H9 (cell line): Measurements from ENCODE around the gene SDC4. TPM values are rescaled to one million over a fixed set of nuclear protein-coding genes. Genes with fewer than 3 reads are reported as not detected.

ENCODE experiments used
- DNase-seq: peaks from one replicate; pipeline ENCODE4 v3.0.0-alpha.2; 2017
- H2AFZ ChIP-seq: one replicate; pipeline ENCODE4 v1.6.1; 2013; ENCODE audit warnings: mild to moderate bottlenecking, low read length, control low read depth, moderate library complexity
- H2AK5ac ChIP-seq: 2 replicates; pipeline ENCODE4 v1.6.1; 2013; ENCODE audit warnings: low read length, control low read depth, mixed read lengths; ENCODE audit not compliant: insufficient read length
- H2BK120ac ChIP-seq: one replicate; pipeline ENCODE4 v1.6.1; 2013; ENCODE audit warnings: low read depth, mild to moderate bottlenecking, low read length, control low read depth, inconsistent platforms; ENCODE audit not compliant: poor library complexity, severe bottlenecking
- H2BK12ac ChIP-seq: 2 replicates; pipeline ENCODE4 v1.6.1; 2013; ENCODE audit warnings: low read length, control low read depth, mixed read lengths, low read depth; ENCODE audit not compliant: insufficient read length
- H2BK15ac ChIP-seq: 2 replicates; pipeline ENCODE4 v1.6.1; 2013; ENCODE audit warnings: low read depth, low read length, control low read depth
- H2BK20ac ChIP-seq: one replicate; pipeline ENCODE4 v1.6.1; 2013; ENCODE audit warnings: low read depth, mild to moderate bottlenecking, low read length, control low read depth, inconsistent platforms; ENCODE audit not compliant: poor library complexity, severe bottlenecking
- H2BK5ac ChIP-seq: 2 replicates; pipeline ENCODE4 v1.6.1; 2013; ENCODE audit warnings: low read length, control low read depth, mixed read lengths; ENCODE audit not compliant: insufficient read length
- H3K14ac ChIP-seq: 2 replicates; pipeline ENCODE4 v1.6.1; 2013; ENCODE audit warnings: low read length, control low read depth; ENCODE audit not compliant: insufficient read depth
- H3K18ac ChIP-seq: 2 replicates; pipeline ENCODE4 v1.6.1; 2013; ENCODE audit warnings: low read depth, mild to moderate bottlenecking, mixed read lengths, low read length, control low read depth; ENCODE audit not compliant: insufficient read length
- H3K23ac ChIP-seq: 2 replicates; pipeline ENCODE4 v1.6.1; 2013; ENCODE audit warnings: low read length, control low read depth, mixed read lengths, low read depth; ENCODE audit not compliant: insufficient read length
- H3K23me2 ChIP-seq: 2 replicates; pipeline ENCODE4 v1.6.1; 2013; ENCODE audit warnings: low read depth, mild to moderate bottlenecking, mixed read lengths, low read length, control low read depth; ENCODE audit not compliant: insufficient read length, poor library complexity, severe bottlenecking
- H3K27ac ChIP-seq: 2 replicates; pipeline ENCODE4 v1.5.1; 2013; ENCODE audit warnings: low read length, control low read depth, mixed read lengths, low read depth; ENCODE audit not compliant: insufficient read length
- H3K27me3 ChIP-seq: 2 replicates; pipeline ENCODE4 v1.6.1; 2013; ENCODE audit warnings: low read length, control low read depth, inconsistent platforms; ENCODE audit not compliant: insufficient read depth
- H3K4ac ChIP-seq: 2 replicates; pipeline ENCODE4 v1.6.1; 2013; ENCODE audit warnings: low read depth, mild to moderate bottlenecking, control low read depth, inconsistent platforms, low read length, moderate library complexity
- H3K4me1 ChIP-seq: 2 replicates; pipeline ENCODE4 v1.6.1; 2013; ENCODE audit warnings: low read length, control low read depth, inconsistent platforms; ENCODE audit not compliant: insufficient read depth
- H3K4me2 ChIP-seq: 2 replicates; pipeline ENCODE4 v1.6.1; 2013; ENCODE audit warnings: low read length, control low read depth, mixed read lengths; ENCODE audit not compliant: insufficient read length, insufficient read depth
- H3K56ac ChIP-seq: 2 replicates; pipeline ENCODE4 v1.6.1; 2013; ENCODE audit warnings: low read depth, mild to moderate bottlenecking, mixed read lengths, low read length, control low read depth; ENCODE audit not compliant: insufficient read length
- H3K79me1 ChIP-seq: 2 replicates; pipeline ENCODE4 v1.6.1; 2013; ENCODE audit warnings: low read depth, mild to moderate bottlenecking, moderate library complexity, low read length, control low read depth, inconsistent platforms; ENCODE audit not compliant: insufficient read depth, poor library complexity, severe bottlenecking
- H3K79me2 ChIP-seq: 2 replicates; pipeline ENCODE4 v1.6.1; 2013; ENCODE audit warnings: low read length, control low read depth, inconsistent platforms; ENCODE audit not compliant: insufficient read depth
- H3K9ac ChIP-seq: 2 replicates; pipeline ENCODE4 v1.6.1; 2013; ENCODE audit warnings: low read length, control low read depth, mixed read lengths; ENCODE audit not compliant: insufficient read length; ENCODE audit errors: extremely low read depth
- H3K9me3 ChIP-seq: one replicate; pipeline ENCODE4 v1.6.1; 2013; ENCODE audit warnings: low read depth, low read length, inconsistent platforms; ENCODE audit not compliant: control insufficient read depth
- H3T11ph ChIP-seq: one replicate; pipeline ENCODE4 v1.6.1; 2013; ENCODE audit warnings: mild to moderate bottlenecking, low read length, control low read depth, inconsistent platforms
- H4K20me1 ChIP-seq: one replicate; pipeline ENCODE4 v1.6.1; 2013; ENCODE audit not compliant: control insufficient read depth, insufficient read length, insufficient read depth
- H4K5ac ChIP-seq: 2 replicates; pipeline ENCODE4 v1.6.1; 2013; ENCODE audit warnings: low read depth, mild to moderate bottlenecking, mixed read lengths, low read length, control low read depth; ENCODE audit not compliant: insufficient read length
- H4K8ac ChIP-seq: replicated peaks from 2 replicates; pipeline ENCODE4 v1.6.1; 2013; ENCODE audit warnings: low read length, control low read depth, mixed read lengths, low read depth; ENCODE audit not compliant: insufficient read length
- H4K91ac ChIP-seq: 2 replicates; pipeline ENCODE4 v1.6.1; 2013; ENCODE audit warnings: low read depth, mild to moderate bottlenecking, moderate library complexity, mixed read lengths, low read length, control low read depth; ENCODE audit not compliant: insufficient read length
- H3K27ac Mint-ChIP-seq, 3 experiments: 2 replicates in 2 of 3; 3 replicates in 1 of 3; pipeline ENCODE4 v1.8.0; 2020 to 2021; ENCODE audit warnings: mixed read lengths in 3 of 3, mild to moderate bottlenecking in 1 of 3, moderate library complexity in 1 of 3
- H3K27me3 Mint-ChIP-seq: 2 replicates; pipeline ENCODE4 v1.8.0; 2021; ENCODE audit warnings: low read depth, mild to moderate bottlenecking, moderate library complexity, mixed read lengths
- H3K36me3 Mint-ChIP-seq, 3 experiments: 2 replicates in 2 of 3; 3 replicates in 1 of 3; pipeline ENCODE4 v1.8.0; 2020 to 2021; ENCODE audit warnings: low read depth in 3 of 3, mixed read lengths in 3 of 3; ENCODE audit not compliant: insufficient read depth in 1 of 3
- H3K4me1 Mint-ChIP-seq, 2 experiments: 2 replicates each; pipeline ENCODE4 v1.8.0; 2020; ENCODE audit warnings: mixed read lengths in 2 of 2
- H3K4me3 Mint-ChIP-seq, 2 experiments: 2 replicates in 1 of 2; 3 replicates in 1 of 2; pipeline ENCODE4 v1.8.0; 2020 to 2021; ENCODE audit warnings: mild to moderate bottlenecking in 2 of 2, mixed read lengths in 2 of 2, moderate library complexity in 1 of 2
- H3K9me3 Mint-ChIP-seq, 2 experiments: 2 replicates in 1 of 2; 3 replicates in 1 of 2; pipeline ENCODE4 v1.8.0; 2020; ENCODE audit warnings: mild to moderate bottlenecking in 2 of 2, mixed read lengths in 2 of 2, moderate library complexity in 1 of 2
- WGBS: extraction: QIAGEN DNeasy Blood & Tissue Kit; methylation state at CpG from one replicate; pipeline ENCODE4 v1.1.7; 2013; ENCODE audit warnings: missing lambda C conversion rate, low lambda C conversion rate, mixed read lengths; ENCODE audit not compliant: insufficient read length; ENCODE audit errors: extremely low coverage; 5-methylcytosine and 5-hydroxymethylcytosine counted together
- total RNA-seq: library from RNA; stranded (reverse); gene quantifications from 2 replicates; pipeline ENCODE4 v1.2.1, GENCODE V29; 2021
- TF ChIP-seq, protein P1 (sequence below): fragments of 200-600 bp; sonication (generic); conservative IDR thresholded peaks from 3 replicates; pipeline ENCODE4 v1.8.0; 2021; ENCODE audit warnings: antibody characterized with exemption, mild to moderate bottlenecking

The SDC4 gene
- total RNA-seq, 1 experiment from 2014 or later = 50.7 TPM

DNA sequence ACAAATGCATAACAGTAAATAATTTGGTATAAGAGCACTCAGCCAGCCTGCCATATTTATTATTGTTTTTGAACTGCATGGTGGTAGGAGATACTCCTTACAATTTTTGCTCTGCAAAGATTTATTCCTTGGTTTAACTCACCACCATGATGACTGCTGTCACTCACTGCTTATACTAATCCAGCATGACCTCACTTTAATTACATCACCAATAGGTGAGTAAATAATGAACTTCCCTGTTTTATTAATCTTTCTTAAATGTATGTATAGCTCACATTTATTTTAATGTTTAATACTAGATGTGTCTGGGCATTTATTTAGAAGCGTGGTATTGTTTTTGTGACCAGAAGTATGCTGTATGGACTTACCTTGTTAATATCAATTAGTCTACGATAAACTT, 42.7 kb upstream of the SDC4 start:
- peaks cover 0 to 2% (median 0%) of the 10 kb centered on the region in 3 experiments; a peak in 1 of 7 replicates for H3K36me3 Mint-ChIP-seq
- Histone ChIP-seq H3K9ac (no peak overlapping the region), H3K27ac (no peak overlapping the region), H2AFZ (no peak overlapping the region), H4K5ac (no peak overlapping the region), H2BK20ac (no peak overlapping the region), H2BK15ac (no peak overlapping the region), H3K79me2 (no peaks in the 10 kb centered on the region), H4K91ac (no peak overlapping the region), H3K23ac (no peak overlapping the region), H3K56ac (no peak overlapping the region), H3K18ac (no peak overlapping the region), H2AK5ac (no peak overlapping the region), H3K4me2 (no peak overlapping the region), H2BK120ac (no peak overlapping the region), H2BK12ac (no peak overlapping the region), H2BK5ac (no peak overlapping the region), H3K27me3 (no peaks in the 10 kb centered on the region), H4K8ac (no peak overlapping the region), H3K4me1 (no peaks in the 10 kb centered on the region), H3K14ac (no peak overlapping the region), H3K23me2 (no peaks in the 10 kb centered on the region), H4K20me1 (no peaks in the 10 kb centered on the region), H3K9me3 (no peaks in the 10 kb centered on the region), H3K79me1 (no peaks in the 10 kb centered on the region), H3K4ac (no peak overlapping the region), H3T11ph (no peak overlapping the region)
- H3K27me3 Mint-ChIP-seq = no peaks in the 10 kb centered on the region; the same call in none of the 2 replicates
- H3K9me3 Mint-ChIP-seq = peaks cover 0 to 2% of the 10 kb centered on the region in 2 experiments; a peak in 1 of 5 replicates
- no peak for DNase-seq
- TF ChIP-seq, protein P1, sequence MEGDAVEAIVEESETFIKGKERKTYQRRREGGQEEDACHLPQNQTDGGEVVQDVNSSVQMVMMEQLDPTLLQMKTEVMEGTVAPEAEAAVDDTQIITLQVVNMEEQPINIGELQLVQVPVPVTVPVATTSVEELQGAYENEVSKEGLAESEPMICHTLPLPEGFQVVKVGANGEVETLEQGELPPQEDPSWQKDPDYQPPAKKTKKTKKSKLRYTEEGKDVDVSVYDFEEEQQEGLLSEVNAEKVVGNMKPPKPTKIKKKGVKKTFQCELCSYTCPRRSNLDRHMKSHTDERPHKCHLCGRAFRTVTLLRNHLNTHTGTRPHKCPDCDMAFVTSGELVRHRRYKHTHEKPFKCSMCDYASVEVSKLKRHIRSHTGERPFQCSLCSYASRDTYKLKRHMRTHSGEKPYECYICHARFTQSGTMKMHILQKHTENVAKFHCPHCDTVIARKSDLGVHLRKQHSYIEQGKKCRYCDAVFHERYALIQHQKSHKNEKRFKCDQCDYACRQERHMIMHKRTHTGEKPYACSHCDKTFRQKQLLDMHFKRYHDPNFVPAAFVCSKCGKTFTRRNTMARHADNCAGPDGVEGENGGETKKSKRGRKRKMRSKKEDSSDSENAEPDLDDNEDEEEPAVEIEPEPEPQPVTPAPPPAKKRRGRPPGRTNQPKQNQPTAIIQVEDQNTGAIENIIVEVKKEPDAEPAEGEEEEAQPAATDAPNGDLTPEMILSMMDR = no peak
- WGBS = no CpG with 5 or more reads among the region's 2 CpGs
- no peaks in the 10 kb centered on the region for H3K4me1 Mint-ChIP-seq
- no peak overlapping the region for H3K27ac Mint-ChIP-seq
- no peak overlapping the region for H3K4me3 Mint-ChIP-seq
